ENCODE measurements around the gene SLC26A4.
"Not testable (repeated sequence)": the region's sequence is repeated elsewhere in the genome, so short reads cannot be mapped to it uniquely, and the experiment has no call there.

SLC26A4 gene

DNA sequence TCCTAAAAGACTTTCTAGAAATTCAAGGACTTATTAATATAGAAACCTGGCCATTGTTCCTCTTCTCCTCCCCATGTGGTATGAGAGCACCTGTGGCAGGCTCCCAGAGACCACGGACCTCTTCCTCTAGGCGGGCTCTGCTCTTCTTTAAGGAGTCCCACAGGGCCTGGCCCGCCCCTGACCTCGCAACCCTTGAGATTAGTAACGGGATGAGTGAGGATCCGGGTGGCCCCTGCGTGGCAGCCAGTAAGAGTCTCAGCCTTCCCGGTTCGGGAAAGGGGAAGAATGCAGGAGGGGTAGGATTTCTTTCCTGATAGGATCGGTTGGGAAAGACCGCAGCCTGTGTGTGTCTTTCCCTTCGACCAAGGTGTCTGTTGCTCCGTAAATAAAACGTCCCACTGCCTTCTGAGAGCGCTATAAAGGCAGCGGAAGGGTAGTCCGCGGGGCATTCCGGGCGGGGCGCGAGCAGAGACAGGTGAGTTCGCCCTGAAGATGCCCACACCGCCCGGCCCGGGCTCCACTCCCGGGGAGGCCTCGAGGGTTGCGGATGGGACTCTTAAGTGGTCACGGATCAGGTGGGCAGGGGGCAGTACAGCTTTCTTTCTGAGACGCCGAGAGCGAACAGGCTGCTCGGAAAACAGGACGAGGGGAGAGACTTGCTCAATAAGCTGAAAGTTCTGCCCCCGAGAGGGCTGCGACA is at the start of gene SLC26A4:
Gene SLC26A4, plus strand, starts transcription at position 448 of the 700 bp plus-strand sequence. CDS start 814 bp downstream, outside the sequence.
- DNase-seq, result no peak

- no peak for DNase-seq
These were observed 47.2 kb upstream of the SLC26A4 start for GRCh38 chr7:107613439-107613838.

GRCh38 chr7:107613948-107614347 is 46.7 kb upstream of the SLC26A4 start:
- DNase-seq, result no peak

DNA sequence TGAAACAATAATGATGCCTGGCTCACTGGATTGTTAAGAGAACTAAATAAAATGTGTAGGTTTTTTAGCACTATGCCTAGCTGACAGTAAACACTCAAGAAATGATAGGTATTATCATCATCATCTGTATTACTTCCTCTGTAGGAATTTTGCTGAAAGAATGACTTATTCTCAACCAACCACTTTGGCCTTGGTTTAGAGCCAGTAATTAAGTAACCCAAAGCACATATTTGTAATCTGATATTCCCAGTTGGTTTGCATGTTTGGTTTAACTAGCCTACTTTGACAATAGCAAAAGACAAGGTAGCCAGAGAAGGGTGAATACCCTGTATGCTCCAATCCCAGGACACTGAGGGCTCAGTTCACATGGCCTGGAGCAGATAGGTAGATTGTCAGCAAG is 46.2 kb upstream of the SLC26A4 start:
- no peak for DNase-seq

- no peak for DNase-seq
These were observed 44.5 kb upstream of the SLC26A4 start for GRCh38 chr7:107615910-107616680.

DNA sequence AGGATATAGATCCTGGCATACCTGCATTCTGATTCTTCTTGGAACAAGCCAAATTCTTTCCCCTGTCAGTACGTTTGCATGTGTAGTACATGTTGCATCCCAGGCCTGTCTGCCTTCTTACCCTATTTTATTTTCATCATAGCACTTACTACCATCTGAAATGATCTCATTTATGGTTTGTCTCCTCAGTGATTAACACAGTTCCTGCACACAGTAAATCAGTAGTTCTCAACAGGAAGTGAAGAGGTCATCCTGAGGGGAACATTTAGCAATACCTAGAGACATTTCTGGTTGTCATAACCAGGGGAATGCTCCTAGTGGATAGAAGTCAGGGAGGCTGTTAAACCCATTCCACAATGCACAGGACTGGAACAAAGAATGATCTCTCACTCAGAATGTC is 38.2 kb upstream of the SLC26A4 start:
- DNase-seq, result no peak

- DNase-seq, result no peak
These were observed 37.7 kb upstream of the SLC26A4 start for GRCh38 chr7:107622894-107623293.

DNA sequence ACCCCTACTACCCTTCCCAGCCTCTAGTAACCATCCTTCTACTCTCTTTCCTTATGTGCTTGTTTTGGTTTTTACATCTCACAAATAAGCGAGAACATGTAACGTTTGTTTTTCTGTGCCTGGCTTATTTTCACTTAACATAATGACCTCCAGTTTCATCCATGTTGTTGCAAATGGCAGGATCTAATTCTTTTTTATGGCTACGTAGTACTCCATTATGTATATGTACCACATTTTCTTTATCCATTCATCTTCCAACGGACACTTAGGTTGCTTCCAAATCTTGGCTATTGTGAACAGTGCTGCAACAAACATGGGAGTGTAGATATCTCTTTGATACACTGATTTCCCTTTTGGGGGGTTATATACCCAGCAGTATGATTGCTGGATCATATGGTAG is 33.6 kb upstream of the SLC26A4 start:
- no peak for DNase-seq

DNA sequence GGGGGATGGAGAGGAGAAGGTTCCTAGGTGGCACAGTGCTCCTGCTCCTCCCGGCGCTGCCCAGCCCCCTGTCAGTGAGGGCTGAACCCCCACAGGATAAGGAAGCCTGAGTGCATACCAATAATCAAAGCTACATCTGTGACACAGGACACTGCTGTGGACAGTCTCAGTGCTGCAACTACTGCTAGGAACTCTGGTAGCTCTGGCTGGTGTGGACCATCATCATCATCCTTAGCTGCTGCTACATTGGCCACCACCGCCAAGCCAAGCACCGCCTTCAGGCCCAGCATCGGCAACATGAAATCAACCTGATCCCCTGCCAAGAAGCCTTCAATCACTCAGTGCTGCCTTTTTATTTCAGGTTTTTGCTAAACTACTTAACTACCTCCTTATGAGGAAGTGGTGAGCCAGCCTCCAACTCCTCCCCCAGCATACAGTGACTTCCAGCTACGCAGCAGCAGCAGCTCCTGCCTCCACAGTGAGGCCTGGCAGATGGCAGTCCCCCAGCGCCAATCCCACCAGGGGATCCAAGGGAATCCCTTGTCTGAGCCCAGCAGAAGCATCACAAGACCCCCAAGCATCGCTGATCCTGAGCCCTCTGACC is 32.1 kb upstream of the SLC26A4 start:
- DNase-seq, result no peak

- no peak for DNase-seq
These were observed 30.3 kb upstream of the SLC26A4 start for GRCh38 chr7:107630342-107630741.

GRCh38 chr7:107631588-107632491 is 28.8 kb upstream of the SLC26A4 start:
- DNase-seq, result no peak

GRCh38 chr7:107632492-107632865 is 28.1 kb upstream of the SLC26A4 start:
- DNase-seq, result no peak

- no peak for DNase-seq
These were observed 22.0 kb upstream of the SLC26A4 start for GRCh38 chr7:107638594-107638993.

DNA sequence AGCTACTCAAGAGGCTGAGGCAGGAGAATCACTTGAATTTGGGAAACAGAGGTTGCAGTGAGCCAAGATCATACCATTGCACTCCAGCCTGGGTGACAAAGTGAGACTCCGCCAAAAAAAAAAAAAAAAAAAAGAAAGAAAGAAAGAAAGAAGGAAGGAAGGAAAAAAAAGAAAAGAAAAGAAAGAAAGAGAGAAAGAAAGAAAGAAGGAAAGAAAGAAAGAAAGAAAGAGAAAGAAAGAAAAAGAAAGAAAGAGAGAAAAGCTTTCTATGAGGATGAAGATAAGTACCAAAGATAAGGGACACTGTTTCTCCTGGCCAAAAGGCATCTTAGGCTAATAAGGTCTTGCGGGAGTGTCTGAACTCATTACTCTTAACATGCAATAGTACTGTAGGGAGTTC is 21.6 kb upstream of the SLC26A4 start:
- not testable (repeated sequence) for DNase-seq

DNA sequence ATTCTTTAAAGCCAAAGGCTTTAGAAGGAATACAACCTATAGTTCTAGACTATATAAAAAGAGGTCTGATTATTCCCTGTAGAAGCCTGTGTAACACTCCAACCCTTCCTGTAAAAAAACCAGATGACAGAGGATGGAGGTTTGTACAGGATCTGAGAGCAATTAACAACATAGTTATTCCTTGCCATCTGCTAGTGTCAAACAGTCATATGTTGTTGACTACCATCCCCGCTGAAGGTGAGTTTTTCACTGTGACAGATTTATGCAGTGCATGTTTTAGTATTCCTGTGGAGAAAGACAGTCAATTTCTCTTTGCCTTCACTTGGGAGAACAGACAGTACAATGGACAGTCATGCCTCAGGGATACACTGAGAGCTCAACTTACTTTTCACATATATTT is 19.0 kb upstream of the SLC26A4 start:
- no peak for DNase-seq

DNA sequence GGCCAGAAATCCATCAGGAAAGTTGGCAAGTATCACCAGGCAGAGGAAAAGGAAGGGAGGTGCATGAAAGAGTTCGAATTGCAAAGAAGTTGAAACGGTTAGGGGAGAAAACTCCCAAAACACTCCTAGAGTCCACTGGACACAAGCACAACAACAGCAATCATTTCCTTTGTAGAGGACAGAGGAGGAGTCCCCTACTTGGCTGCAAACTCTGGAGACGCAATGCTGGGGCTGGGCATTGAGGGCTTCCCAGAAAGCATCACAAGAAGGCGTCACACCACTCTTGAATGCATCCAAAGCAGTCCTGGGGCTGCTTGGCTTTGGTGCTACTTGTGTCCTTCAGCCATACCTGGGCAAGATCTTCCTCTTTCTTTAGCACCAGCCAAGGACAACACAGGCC is 18.1 kb upstream of the SLC26A4 start:
- no peak for DNase-seq

DNA sequence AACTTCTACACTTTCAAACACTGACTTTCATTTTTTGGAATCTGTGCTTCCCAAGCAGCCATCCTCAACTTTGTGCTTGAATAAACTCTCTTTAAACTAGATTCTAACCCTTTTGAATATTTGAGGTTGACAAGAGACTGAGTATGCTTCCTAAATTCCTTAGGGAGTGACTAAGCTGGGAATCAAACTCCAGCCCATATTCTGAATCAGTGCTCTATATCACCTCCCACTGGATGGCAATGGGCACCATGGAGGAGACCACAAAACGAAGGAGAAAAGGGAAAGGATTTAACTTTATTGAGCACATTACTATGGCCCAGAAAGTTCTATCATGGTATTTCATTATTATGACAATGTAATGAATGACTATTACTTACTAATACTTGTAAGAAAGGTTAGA is 17.2 kb upstream of the SLC26A4 start:
- DNase-seq, result no peak

DNA sequence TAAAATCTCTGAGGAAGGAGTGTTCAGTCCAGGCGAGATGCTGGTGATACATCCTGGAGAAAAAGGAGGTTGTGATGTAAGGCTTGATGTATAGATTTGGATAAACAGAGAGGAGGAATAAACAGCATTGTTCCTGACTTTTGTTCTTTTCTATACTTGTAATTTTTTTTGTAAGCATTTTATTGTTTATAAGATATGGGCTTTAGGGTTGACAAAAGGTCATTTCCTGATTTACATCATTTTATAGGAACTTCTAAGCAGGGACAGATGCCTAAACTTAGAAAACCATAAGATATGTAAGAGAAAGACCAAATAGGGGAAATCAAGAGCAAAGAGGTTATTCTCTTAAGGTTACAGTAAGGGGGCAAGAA is 16.7 kb upstream of the SLC26A4 start:
- no peak for DNase-seq

DNA sequence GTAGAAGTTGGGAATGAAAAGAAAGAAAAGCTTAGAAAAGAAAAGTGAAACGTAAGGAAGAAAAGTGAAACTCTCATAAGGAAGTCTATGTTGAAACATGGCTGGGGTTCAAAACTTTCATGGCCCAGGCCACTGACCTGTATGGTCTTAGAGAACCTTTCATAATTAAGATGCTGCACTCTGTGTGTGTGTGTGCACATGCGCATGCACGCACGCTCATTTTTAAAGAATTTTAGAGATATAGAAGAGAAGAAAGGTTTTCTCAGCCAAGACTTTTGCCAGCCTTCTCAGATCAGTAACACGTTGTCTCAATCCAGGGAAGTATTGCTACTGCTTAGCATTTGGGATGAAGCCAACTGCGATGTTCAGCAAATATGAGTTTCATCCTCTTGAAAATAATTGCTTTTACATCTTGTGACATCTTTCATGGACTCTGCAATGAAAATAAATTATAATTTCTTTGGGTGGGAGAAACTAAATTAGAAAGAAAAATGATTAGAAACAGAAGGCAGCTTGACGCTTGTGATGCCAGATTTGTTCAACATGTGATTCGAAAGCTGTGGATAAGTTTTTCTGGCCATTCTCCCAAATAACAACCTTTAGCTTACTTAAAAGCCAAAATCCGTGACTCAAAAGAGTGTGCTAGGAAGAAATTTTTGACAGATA is 16.2 kb upstream of the SLC26A4 start:
- DNase-seq, result no peak

- DNase-seq, result no peak
These were observed 8.0 kb upstream of the SLC26A4 start for GRCh38 chr7:107652642-107653041.

DNA sequence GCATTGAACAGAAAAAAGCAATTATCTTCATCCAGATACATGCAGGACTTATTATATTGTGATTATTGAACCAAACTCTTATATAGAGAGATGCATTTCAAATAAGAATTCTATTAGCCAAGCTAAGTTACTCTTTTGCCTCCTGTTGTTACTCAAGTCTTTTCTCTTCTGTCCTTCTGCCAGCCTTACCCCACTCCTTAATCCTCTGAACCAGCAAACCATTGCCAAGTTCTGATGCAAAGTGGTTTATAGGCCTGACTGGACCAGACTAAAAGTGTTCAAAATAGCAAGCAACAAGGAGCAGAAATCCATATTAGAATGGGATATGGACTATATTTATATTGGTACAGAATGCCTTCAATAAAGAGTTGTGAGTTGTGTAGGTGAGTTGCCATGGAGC is 2.2 kb upstream of the SLC26A4 start:
- no peak for DNase-seq

GRCh38 chr7:107659666-107660065 is 962 bp upstream of the SLC26A4 start:
- no peak for DNase-seq
